ENCODE measurements around the gene YPEL2. TPM values are rescaled to one million over a fixed set of nuclear protein-coding genes. Genes with fewer than 3 reads are reported as not detected.

YPEL2 gene
- total and polyA plus RNA-seq, 2 donors (not counting 3 experiments of a cell fraction or from before 2014, with no cell fraction given): 36.5 to 66.8 TPM

DNA sequence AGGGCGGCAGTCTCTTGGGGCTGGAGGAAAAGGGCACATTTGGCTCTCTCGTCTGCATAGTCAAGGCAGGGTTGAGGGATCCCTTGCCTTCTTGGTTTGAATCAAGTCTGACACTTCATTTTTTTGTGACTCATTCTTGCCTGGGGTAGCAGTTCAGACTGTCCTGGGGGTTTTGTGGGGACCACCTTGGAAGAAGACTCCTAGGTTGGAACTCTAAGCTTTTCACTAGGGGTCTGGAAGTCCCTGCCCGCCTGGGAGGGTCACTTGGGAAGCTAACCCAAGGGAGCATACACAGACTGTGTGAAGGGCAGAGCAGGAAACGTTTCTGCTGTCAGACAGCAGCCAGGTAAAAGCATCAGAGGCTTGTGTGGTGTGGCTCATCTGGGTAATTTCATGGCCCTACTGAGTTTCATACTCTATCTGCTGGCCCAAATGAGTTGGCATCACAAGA, 11.3 kb downstream of the YPEL2 start:
- DNase-seq (ENCODE audit: low read depth, low spot score) (no peak), FAIRE-seq (no peak)
- Histone ChIP-seq H3K4me3 (replicated peaks in 1 of 3; ENCODE audit: insufficient read depth in 1 of 3, low read depth in 1 of 3, low read length in 3 of 3) (no peak overlapping the region), H3K4me1 (ENCODE audit: control insufficient read depth, extremely low read depth, insufficient read depth, low read length) (no peaks in the 10 kb centered on the region), H2AFZ (ENCODE audit: low read depth, low read length) (no peak overlapping the region), H3K9ac (replicated peaks; ENCODE audit: extremely low read depth, insufficient read depth, low read length) (no peak overlapping the region), H3K36me3 (ENCODE audit: control insufficient read depth in 2 of 2, extremely low read depth in 1 of 2, insufficient read depth in 2 of 2, low read length in 2 of 2) (peaks cover 0 to 12% of the 10 kb centered on the region in 2 experiments), H4K20me1 (replicated peaks; ENCODE audit: control insufficient read depth, extremely low read depth, insufficient read depth, low read length) (peaks cover 8% of the 10 kb centered on the region), H3K79me2 (ENCODE audit: control insufficient read depth, insufficient read depth, low read length) (peaks cover 53% of the 10 kb centered on the region), H3K27me3 (ENCODE audit: control insufficient read depth in 2 of 2, insufficient read depth in 2 of 2, low read length in 2 of 2) (no peaks in the 10 kb centered on the region), H3K4me2 (ENCODE audit: insufficient read depth, low read length) (no peak overlapping the region), H3K9me3 (replicated peaks; ENCODE audit: control insufficient read depth, insufficient read depth, low read length) (no peaks in the 10 kb centered on the region), H3K9me1 (replicated peaks; ENCODE audit: control insufficient read depth, extremely low read depth, insufficient read depth, low read length) (no peaks in the 10 kb centered on the region), H3K27ac (ENCODE audit: insufficient read depth, low read depth, low read length) (no peak overlapping the region)
- ChIA-PET CTCF (interaction anchor here (1.6 kb wide), 1 partner anchor 12 kb away, joined by 5 read pairs; no protein-coding TSS in a partner anchor), POLR2A (no interaction called here)
- BruUV-seq (replicated peaks): no TSS peak
- intact Hi-C loops (cut with micrococcal nuclease) (no loop called here), dilution Hi-C loops (cut with MboI; ENCODE audit: extremely low pct_ligation_motif_present, low sequenced_read_pairs) (loop anchor here (25.0 kb wide), 1 partner anchor 95 kb away; no protein-coding TSS in a partner anchor)
- TF ChIP-seq POLR2AphosphoS5 (IDR thresholded peaks at IDR 0.05; ENCODE audit: insufficient read depth, low read depth, low read length): no peak
- TF ChIP-seq EZH2 (IDR thresholded peaks at IDR 0.05; ENCODE audit: borderline replicate concordance, low read depth, low read length, severe bottlenecking): no peak
- no peak for TF ChIP-seq POLR2A (IDR thresholded peaks at IDR 0.05; ENCODE audit: low read depth, low read length)
- TF ChIP-seq GATA2 (IDR thresholded peaks at IDR 0.05; ENCODE audit: insufficient read depth, insufficient read length, low read depth, low read length): no peak
- TF ChIP-seq, protein P1, sequence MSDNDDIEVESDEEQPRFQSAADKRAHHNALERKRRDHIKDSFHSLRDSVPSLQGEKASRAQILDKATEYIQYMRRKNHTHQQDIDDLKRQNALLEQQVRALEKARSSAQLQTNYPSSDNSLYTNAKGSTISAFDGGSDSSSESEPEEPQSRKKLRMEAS (IDR thresholded peaks at IDR 0.05; ENCODE audit: insufficient read depth, insufficient read length): no peak
- TF ChIP-seq, protein P2, sequence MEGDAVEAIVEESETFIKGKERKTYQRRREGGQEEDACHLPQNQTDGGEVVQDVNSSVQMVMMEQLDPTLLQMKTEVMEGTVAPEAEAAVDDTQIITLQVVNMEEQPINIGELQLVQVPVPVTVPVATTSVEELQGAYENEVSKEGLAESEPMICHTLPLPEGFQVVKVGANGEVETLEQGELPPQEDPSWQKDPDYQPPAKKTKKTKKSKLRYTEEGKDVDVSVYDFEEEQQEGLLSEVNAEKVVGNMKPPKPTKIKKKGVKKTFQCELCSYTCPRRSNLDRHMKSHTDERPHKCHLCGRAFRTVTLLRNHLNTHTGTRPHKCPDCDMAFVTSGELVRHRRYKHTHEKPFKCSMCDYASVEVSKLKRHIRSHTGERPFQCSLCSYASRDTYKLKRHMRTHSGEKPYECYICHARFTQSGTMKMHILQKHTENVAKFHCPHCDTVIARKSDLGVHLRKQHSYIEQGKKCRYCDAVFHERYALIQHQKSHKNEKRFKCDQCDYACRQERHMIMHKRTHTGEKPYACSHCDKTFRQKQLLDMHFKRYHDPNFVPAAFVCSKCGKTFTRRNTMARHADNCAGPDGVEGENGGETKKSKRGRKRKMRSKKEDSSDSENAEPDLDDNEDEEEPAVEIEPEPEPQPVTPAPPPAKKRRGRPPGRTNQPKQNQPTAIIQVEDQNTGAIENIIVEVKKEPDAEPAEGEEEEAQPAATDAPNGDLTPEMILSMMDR (IDR thresholded peaks at IDR 0.05; ENCODE audit: extremely low read depth in 1 of 2, insufficient read depth in 1 of 2, low read depth in 1 of 2, low read length in 2 of 2): no peak
- TF ChIP-seq MYC (IDR thresholded peaks at IDR 0.05; ENCODE audit: low read depth, low read length): no peak
- TF ChIP-seq FOS (IDR thresholded peaks at IDR 0.05; ENCODE audit: borderline replicate concordance, insufficient read depth, low read length): no peak
- TF ChIP-seq JUN (IDR thresholded peaks at IDR 0.05; ENCODE audit: borderline replicate concordance, insufficient read depth, insufficient read length, low read depth): no peak
